ENCODE results near the gene TMEM272.

DNA sequence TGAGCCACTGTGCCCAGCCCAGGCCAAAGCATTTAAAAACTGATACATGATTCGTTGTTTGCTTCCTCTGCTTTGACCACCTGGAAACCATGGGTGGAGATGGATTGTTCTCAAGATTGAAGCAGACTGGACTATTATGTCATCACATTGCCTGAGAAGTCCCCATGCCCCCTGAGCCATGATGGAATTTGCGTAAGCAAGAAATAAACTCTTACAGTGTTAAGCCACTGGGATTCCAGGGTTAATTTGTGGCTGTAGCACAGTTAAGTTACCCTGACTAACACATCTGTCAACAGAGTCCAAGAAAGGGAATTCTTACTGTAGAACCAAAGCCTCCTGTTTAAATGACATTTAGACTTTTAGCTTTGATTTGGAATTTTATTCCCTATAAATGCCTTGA is 21.6 kb downstream of the TMEM272 start:
- TF ChIP-seq POLR2A (IDR thresholded peaks at IDR 0.05) (no peak), CTCF (IDR thresholded peaks at IDR 0.05) (no peak)
